HG02852 (cell line): Measurements from ENCODE around the gene WFIKKN1.

ENCODE experiments used
- ATAC-seq: cut with Tn5 transposase; IDR thresholded peaks from one replicate; pipeline ENCODE4 v1.9.1; 2021; ENCODE audit warnings: mild to moderate bottlenecking, moderate library complexity; ENCODE audit not compliant: unreplicated experiment

The WFIKKN1 gene

GRCh38 chr16:682493-683395 is 52.0 kb downstream of the WFIKKN1 start:
- ATAC-seq: no peak

- no peak for ATAC-seq
Measured at GRCh38 chr16:683396-684070, 52.7 kb downstream of the WFIKKN1 start.
